Activated CD4-positive, alpha-beta T cell treated with anti-CD3 and anti-CD28 coated beads for 24 hours (primary cell): ENCODE results near the gene TTLL11.

Experiments
- DNase-seq, 2 donors: peaks; one replicate each; pipeline ENCODE4 v3.0.0-alpha.2; 2020; ENCODE audit warnings: low read depth in 2 of 2

Gene TTLL11

GRCh38 chr9:121881920-121882500 is 211.1 kb downstream of the TTLL11 start:
- DNase-seq: no peak

GRCh38 chr9:121880343-121880898 is 212.7 kb downstream of the TTLL11 start:
- DNase-seq: no peak

DNA sequence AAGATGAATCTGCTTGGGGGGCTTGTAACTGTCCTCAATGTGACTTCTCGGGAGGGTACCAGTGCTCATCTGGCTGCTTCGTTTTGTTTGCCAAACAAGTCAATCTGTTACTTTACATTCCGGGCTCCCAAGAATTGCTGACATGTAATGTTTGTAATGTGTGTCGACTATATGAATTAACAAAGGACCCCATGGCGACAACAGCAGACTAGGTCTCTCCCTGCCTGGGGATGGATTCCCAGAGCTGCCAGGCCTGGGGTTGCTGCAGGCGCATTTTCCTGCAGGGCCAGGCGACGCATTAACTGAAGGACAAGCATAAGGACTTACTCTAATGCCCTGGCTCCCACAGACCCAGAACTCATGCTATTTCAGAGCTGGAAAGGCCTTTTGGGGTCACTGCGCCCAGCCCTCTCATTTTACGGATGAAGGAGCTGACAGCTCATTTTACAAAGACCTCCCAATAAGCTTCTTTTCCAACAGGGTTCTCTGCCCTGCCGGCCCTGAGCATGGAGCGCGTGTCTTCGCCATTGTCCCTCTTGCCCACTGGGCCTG is 214.8 kb downstream of the TTLL11 start:
- no peak for DNase-seq

- no peak for DNase-seq
These were observed 216.3 kb downstream of the TTLL11 start for GRCh38 chr9:121876658-121877271.

- no peak for DNase-seq
These were observed 216.9 kb downstream of the TTLL11 start for GRCh38 chr9:121876255-121876654.

DNA sequence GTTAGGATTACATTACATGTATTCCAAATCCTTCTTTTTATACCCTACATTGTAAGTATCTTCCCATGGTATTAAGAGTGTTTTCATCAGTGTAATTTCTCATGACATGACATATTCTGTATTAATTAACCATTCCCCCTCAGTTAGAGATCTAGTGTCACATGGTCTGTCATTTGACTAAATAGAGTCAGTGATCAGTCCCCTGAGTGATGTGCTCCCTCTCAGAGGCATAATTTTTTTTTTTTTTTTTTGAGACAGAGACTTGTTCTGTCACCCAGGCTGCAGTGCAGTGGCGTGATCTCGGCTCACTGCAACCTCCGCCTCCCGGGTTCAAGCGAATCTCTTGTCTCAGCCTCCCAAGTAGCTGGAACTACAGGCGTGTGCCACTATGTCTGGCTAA is 218.6 kb downstream of the TTLL11 start:
- DNase-seq: no peak

GRCh38 chr9:121871431-121872025 is 221.6 kb downstream of the TTLL11 start:
- DNase-seq: no peak

GRCh38 chr9:121870271-121870670 is 222.8 kb downstream of the TTLL11 start:
- no peak for DNase-seq

- DNase-seq: no peak
These were observed 224.5 kb downstream of the TTLL11 start for GRCh38 chr9:121868626-121869025.

GRCh38 chr9:121866927-121867326 is 226.2 kb downstream of the TTLL11 start:
- DNase-seq: no peak

GRCh38 chr9:121865884-121866283 is 227.2 kb downstream of the TTLL11 start:
- DNase-seq: no peak

DNA sequence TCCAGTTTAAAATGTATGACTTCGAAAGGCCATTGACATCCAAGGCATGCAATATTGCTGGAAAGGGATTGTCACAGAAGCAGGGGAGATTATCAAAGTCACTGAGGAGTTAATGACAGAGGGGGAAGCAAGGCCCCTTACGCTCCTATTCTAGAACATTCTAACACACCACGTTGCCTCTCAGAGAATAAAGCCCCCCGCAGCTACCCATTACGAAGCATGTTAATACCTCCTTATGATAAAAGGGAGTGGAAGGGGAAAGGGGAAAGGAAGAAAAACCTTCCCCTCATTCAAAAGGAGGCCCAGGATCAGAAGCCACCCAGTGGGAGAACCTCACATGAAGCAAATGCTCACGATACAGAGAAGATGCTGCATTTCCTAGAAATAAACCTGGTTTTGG is 228.0 kb downstream of the TTLL11 start:
- DNase-seq: no peak

DNA sequence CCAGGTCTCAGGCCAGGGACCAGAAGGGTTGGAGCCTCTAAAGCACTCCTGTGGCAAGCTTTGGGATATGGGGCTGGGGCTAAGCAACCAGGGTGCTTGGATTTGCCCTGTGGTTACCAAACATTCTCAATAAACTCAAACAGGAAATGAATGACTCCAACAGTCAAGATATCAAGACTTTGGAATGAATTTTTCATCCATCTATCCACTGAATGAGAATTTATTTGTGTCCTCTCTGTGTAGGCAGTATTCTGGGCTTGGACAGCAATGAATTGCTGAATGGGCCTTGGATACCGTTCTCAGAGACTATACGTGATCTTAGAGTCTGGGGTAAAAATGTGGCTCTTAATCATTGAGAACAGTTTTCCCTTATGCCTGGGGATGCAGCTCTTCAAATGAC is 229.2 kb downstream of the TTLL11 start:
- no peak for DNase-seq

- DNase-seq: no peak
These were observed 230.5 kb downstream of the TTLL11 start for GRCh38 chr9:121862371-121863332.

DNA sequence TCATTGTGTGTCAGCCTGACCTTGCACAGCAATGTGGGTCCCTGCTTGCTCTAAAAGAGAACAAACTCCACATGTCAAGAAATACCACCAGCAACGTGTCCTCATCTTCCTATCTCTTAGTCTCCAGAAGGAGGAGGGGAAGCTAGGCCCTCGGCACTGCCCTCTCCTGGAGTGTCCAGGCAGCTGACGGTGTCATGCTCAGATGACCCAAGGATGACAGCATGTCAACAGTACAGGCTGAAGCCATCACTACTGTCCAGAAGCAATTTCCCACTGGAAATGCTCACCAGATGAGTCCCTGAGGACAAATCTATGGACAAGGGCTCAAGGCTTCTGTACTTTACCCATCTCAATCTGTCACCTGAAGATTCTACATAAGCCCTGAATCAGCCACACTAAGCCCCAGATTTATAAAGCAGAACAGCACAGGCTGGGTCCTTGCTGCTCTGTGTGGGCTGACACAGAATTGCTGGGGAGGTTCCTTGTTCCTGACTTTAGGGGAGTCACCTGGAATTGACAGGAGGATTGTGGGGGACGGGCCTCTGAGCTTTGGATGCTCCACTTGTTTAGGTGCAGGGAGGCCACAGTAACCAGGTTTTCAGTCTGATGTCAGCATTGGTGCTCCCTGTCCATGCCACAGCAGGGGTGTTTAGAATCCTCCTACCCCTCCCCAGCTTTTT is 231.5 kb downstream of the TTLL11 start:
- no peak for DNase-seq

GRCh38 chr9:121860744-121861143 is 232.4 kb downstream of the TTLL11 start:
- DNase-seq: no peak

DNA sequence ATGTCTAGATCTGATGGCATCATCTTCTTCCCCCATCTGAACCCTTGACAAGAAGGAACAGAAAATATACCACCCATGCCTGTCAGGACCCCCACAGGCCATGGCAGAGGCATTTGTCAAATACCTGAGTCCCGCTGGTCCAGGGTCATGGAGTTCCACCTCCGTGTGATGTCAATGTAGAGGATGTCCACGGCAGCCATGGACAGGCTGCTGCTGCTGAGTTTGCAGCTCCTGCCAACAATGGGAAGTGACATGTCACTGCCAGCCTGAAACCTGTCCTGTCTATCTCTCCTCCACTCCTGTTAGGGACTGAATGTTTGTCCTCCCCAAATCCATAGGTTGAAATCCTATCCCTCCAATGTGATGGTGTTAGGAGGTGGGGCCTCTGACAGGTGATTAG is 232.9 kb downstream of the TTLL11 start:
- no peak for DNase-seq

GRCh38 chr9:121859646-121860045 is 233.5 kb downstream of the TTLL11 start:
- no peak for DNase-seq

- DNase-seq: no peak
These were observed 234.3 kb downstream of the TTLL11 start for GRCh38 chr9:121858788-121859187.

DNA sequence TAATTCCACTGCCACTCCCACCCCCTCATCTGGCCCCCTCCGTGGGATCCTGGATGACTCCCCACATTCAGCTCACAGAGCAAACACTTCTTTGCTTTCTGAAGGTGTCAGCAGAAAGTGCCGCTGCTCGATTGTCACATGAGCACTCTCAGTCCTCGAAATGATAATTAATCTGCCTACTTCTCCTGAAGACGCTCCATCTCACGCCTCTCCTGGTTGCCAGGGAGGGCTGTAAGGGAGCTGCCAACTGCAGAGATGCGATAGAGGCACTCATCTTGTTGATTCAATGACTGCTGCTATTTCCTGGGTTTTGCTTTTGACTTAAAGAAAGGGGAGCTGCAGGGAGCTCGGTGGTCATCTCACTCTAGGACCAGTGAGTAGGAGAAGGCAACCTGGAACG is 235.2 kb downstream of the TTLL11 start:
- DNase-seq: no peak

GRCh38 chr9:121855476-121855875 is 237.6 kb downstream of the TTLL11 start:
- no peak for DNase-seq
